Prostate gland (tissue), 2 donors: ENCODE data around the gene CCDC63. TPM values are rescaled to one million over a fixed set of nuclear protein-coding genes. Genes with fewer than 3 reads are reported as not detected.

Experiments used
- DNase-seq: peaks from one replicate; pipeline ENCODE4 v3.0.0-alpha.2; 2019; ENCODE audit warnings: low spot score
- H3K27ac ChIP-seq, 2 donors: fragments of 200-600 bp; sonication (generic); 2 replicates each; pipeline ENCODE4 v1.5.1; 2017 to 2019
- H3K27me3 ChIP-seq: fragments of 200-600 bp; sonication (generic); replicated peaks from 2 replicates; pipeline ENCODE4 v1.5.1; 2019; ENCODE audit not compliant: insufficient read depth
- H3K36me3 ChIP-seq, 2 donors: fragments of 200-600 bp; sonication (generic); 1 replicate in 1 of 2; 2 replicates in 1 of 2; pipeline versions ENCODE4 v1.5.1 to v1.8.1; 2017 to 2019
- H3K4me1 ChIP-seq: fragments of 200-600 bp; sonication (generic); replicated peaks from 2 replicates; pipeline ENCODE4 v1.5.1; 2019
- H3K4me3 ChIP-seq, 2 donors: fragments of 200-600 bp; sonication (generic); 2 replicates each; pipeline ENCODE4 v1.5.1; 2017 to 2019
- H3K9me3 ChIP-seq: fragments of 200-600 bp; sonication (generic); 2 replicates; pipeline ENCODE4 v1.5.1; 2017
- POLR2A ChIP-seq: fragments of 450-650 bp; IDR thresholded peaks from one replicate; pipeline ENCODE4 v1.6.1; 2016; ENCODE audit warnings: antibody characterized with exemption, mild to moderate bottlenecking
- POLR2AphosphoS5 ChIP-seq: sonication (generic); formaldehyde crosslinking; IDR thresholded peaks from one replicate; pipeline ENCODE4 v1.6.1; 2017; ENCODE audit warnings: antibody characterized with exemption
- WGBS: methylation state at CpG from one replicate; pipeline ENCODE4 v1.1.5; 2018; 5-methylcytosine and 5-hydroxymethylcytosine counted together
- intact Hi-C: fragments of 100-400 bp; cut with DNase I; formaldehyde crosslinking; loops from one replicate; pipeline ENCODE4 v1.14.2; 2022
- total RNA-seq, 2 donors: library from RNA; depleted of rRNA; stranded (reverse); fragments of >200 nt; gene quantifications; one replicate each; pipeline ENCODE4 v1.1.0, GENCODE V29; 2016
- TF ChIP-seq, protein P1 (sequence below), 4 experiments: fragments of 200-600 bp in 2 of 4; fragments of 450-650 bp in 2 of 4; sonication (generic) in 2 of 4; IDR thresholded peaks; 1 replicate in 3 of 4; 2 replicates in 1 of 4; pipeline ENCODE4 v1.5.1; 2016 to 2019; ENCODE audit warnings: antibody characterized with exemption in 4 of 4, mild to moderate bottlenecking in 2 of 4, moderate library complexity in 2 of 4

The CCDC63 gene
- total RNA-seq, 2 donors from 2014 or later, result 1.2 TPM; not detected in 1

DNA sequence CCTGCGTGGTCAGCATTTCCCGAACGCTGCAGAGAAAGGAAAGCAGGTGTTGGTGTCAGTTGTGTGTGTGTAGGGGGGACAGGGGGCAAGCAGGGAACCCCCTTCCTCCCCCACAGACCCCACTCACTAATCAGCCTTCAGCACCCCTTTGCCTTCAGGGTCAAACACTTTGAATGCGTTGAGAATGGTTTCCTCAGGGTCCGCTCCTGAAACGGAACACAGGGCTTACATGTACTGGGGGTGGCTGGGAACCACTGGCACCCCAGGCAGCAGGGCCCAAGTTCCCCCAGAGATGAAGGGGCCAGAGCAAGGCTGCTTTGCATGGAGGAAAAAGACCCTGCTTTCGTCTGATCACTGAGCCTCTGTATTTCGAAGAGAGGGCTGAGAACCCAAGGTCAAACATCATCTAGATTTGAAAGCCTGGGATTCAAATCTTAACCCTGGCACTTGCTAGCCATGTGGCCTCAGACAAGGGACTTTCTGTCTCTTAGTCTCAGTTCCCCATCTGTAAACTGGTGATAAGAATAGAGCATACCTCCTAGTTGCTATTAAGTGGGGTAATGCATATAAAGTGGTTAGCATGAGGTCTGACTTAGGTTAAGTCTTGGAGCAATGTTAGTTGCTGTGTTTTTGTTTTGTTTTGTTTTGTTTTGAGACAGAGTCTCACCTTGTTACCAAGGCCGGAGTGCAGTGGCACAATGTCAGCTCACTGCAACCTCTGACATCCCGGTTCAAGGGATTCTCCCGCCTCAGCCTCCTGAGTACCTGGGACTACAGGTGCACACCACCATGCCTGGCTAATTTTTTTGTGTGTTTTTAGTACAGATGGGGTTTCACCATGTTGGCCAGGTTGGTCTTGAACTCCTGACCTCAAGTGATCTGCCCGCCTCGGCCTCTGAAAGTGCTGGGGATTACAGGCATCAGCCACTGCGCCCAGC is 66.6 kb downstream of the CCDC63 start:
- DNase-seq, result no peak
- Histone ChIP-seq H3K27ac (no peak overlapping the region), H3K9me3 (no peaks in the 10 kb centered on the region), H3K36me3 (no peaks in the 10 kb centered on the region), H3K4me3 (no peak overlapping the region), H3K27me3 (no peaks in the 10 kb centered on the region), H3K4me1 (no peaks in the 10 kb centered on the region)
- intact Hi-C loops, result no loop called here
- TF ChIP-seq POLR2AphosphoS5, result no peak
- TF ChIP-seq, protein P1, sequence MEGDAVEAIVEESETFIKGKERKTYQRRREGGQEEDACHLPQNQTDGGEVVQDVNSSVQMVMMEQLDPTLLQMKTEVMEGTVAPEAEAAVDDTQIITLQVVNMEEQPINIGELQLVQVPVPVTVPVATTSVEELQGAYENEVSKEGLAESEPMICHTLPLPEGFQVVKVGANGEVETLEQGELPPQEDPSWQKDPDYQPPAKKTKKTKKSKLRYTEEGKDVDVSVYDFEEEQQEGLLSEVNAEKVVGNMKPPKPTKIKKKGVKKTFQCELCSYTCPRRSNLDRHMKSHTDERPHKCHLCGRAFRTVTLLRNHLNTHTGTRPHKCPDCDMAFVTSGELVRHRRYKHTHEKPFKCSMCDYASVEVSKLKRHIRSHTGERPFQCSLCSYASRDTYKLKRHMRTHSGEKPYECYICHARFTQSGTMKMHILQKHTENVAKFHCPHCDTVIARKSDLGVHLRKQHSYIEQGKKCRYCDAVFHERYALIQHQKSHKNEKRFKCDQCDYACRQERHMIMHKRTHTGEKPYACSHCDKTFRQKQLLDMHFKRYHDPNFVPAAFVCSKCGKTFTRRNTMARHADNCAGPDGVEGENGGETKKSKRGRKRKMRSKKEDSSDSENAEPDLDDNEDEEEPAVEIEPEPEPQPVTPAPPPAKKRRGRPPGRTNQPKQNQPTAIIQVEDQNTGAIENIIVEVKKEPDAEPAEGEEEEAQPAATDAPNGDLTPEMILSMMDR (IDR thresholded peaks at IDR 0.05), result no peak
- TF ChIP-seq POLR2A, result no peak
- 92% methylated on average over 14 of the region's 14 CpGs for WGBS

DNA sequence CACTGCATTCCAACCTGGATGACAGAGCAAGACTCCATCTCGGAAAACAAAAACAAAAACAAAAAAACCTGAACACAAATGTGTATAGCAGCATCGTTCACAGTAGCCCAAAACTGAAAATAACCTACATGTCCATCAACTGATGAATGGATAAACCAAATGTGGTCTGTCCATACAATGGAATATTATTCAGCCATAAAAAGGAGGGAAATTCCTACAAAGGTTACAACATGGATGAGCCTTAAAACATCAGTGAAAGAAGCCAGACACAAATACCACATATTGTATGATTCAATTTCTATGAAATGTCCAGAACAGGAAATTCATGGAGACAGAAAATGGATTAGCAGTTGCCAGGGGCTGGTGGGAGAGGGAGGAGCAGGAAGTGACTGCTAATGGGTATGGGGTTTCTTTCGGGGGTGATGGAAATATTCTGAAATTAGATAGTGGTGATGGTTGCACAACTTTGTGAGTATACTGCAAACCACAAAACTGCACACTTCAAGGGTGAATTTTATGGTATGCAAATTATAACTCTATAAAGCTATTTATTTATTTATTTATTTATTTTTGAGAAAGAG is 69.6 kb downstream of the CCDC63 start:
- H3K36me3 ChIP-seq, result no peaks in the 10 kb centered on the region
- H3K4me1 ChIP-seq, result no peaks in the 10 kb centered on the region
- H3K4me3 ChIP-seq, result no peak overlapping the region
- no peaks in the 10 kb centered on the region for H3K27me3 ChIP-seq
- H3K27ac ChIP-seq, result no peak overlapping the region
- intact Hi-C loops, result no loop called here
- no peak for TF ChIP-seq POLR2AphosphoS5
- TF ChIP-seq, protein P1 (IDR thresholded peaks at IDR 0.05), result no peak
- TF ChIP-seq POLR2A, result no peak
- 88% methylated on average over 3 of the region's 3 CpGs for WGBS
- DNase-seq, result no peak
- no peaks in the 10 kb centered on the region for H3K9me3 ChIP-seq

DNA sequence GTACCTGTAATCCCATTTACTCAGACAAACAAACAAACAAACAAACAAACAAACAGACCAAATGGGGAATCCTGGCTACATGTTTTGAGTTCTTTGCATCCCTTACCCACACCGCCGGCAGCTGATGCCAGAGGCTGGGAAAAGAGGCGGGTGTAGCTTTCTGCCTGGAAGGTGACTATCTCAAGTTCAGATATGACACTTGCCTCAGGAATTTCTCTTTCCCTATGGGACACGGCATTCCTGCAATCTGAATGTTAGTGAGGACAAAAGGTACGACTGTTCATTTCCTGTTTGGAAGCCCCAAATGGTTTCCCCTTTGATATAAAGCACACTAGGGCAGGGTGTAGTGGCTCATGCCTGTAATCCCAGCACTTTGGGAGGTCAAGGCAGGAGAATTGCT is 70.7 kb downstream of the CCDC63 start:
- Histone ChIP-seq H3K4me1 (no peaks in the 10 kb centered on the region), H3K36me3 (no peaks in the 10 kb centered on the region), H3K9me3 (no peaks in the 10 kb centered on the region), H3K27ac (no peak overlapping the region), H3K27me3 (no peaks in the 10 kb centered on the region), H3K4me3 (no peak overlapping the region)
- TF ChIP-seq, protein P1 (IDR thresholded peaks at IDR 0.05), result no peak
- no peak for TF ChIP-seq POLR2A
- no peak for TF ChIP-seq POLR2AphosphoS5
- 66% methylated on average over 5 of the region's 5 CpGs for WGBS
- no peak for DNase-seq
- intact Hi-C loops, result no loop called here

DNA sequence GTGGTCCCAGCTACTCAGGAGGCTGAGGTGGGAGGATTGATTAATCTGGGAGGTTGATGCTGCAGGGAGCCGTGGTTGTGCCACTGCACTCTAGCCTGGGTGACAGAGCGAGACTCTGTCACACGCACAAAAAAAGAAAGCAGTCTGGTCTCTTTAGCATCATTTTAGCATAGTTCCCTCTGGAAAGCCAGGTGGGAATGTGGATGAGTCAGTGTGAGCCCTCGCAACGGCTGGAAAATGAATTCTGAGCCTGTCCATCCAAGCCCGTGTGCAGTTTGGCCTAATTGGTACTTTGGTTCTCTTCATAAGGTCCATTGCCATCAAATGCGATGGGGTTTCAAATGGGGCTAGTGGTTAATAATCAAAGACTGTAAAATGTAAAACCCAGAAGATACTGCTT is 71.2 kb downstream of the CCDC63 start:
- TF ChIP-seq POLR2AphosphoS5, result no peak
- TF ChIP-seq, protein P1 (IDR thresholded peaks at IDR 0.05), result no peak
- no peak for TF ChIP-seq POLR2A
- Histone ChIP-seq H3K27ac (no peak overlapping the region), H3K27me3 (no peaks in the 10 kb centered on the region), H3K4me1 (no peaks in the 10 kb centered on the region), H3K4me3 (no peak overlapping the region), H3K9me3 (no peaks in the 10 kb centered on the region), H3K36me3 (no peaks in the 10 kb centered on the region)
- intact Hi-C loops, result no loop called here
- DNase-seq, result no peak
- WGBS, result 84% methylated on average over 7 of the region's 7 CpGs
